Measurements from ENCODE around the gene EPAS1. TPM values are rescaled to one million over a fixed set of nuclear protein-coding genes. Genes with fewer than 3 reads are reported as not detected.
A peak's percentile ranks its signal among the peaks of the same experiment; 100 is the strongest.

The EPAS1 gene
- total and polyA plus RNA-seq, 12 donors = 112 to 415 (median 201) TPM

- Histone ChIP-seq H3K9me3 (no peaks in the 10 kb centered on the region), H3K4me3 (peak overlapping the region; percentile 51 to 96 (median 90)), H3K4me1 (peaks cover 0 to 38% (median 14%) of the 10 kb centered on the region in 9 donors), H3K27me3 (peaks cover 0 to 24% (median 0%) of the 10 kb centered on the region in 7 donors), H3K36me3 (no peaks in the 10 kb centered on the region), H3K27ac (peak overlapping the region; percentile 91 to 100 (median 98))
- ATAC-seq (peak in 6 of 8 donors; percentile 2 to 7 (median 4)), DNase-seq (peak; percentile 58 to 63)
- intact Hi-C loops (cut with DNase I) = loop anchor here in 9 of 10 donors (2.0 to 10.0 kb wide), 11 partner anchors 20 to 284 kb away; no protein-coding TSS in a partner anchor
- TF ChIP-seq CTCF (IDR thresholded peaks at IDR 0.05) = peak in 1 of 9 donors; percentile 6
- WGBS, 2 donors = 24 to 32% methylated on average over 28 of the region's 28 CpGs
Measured at GRCh38 chr2:46296216-46296839, 879 bp upstream of the EPAS1 start.

- Histone ChIP-seq H3K4me3 (peak overlapping the region; percentile 75 to 96 (median 90)), H3K36me3 (no peaks in the 10 kb centered on the region), H3K4me1 (peaks cover 0 to 51% (median 25%) of the 10 kb centered on the region in 9 donors), H3K9me3 (no peaks in the 10 kb centered on the region), H3K27ac (peak overlapping the region; percentile 95 to 100 (median 98)), H3K27me3 (peaks cover 0 to 24% (median 0%) of the 10 kb centered on the region in 7 donors)
- peak in 2 of 9 donors; percentile 21 to 23 for TF ChIP-seq CTCF (IDR thresholded peaks at IDR 0.05)
- DNase-seq (peak; percentile 70 to 78), ATAC-seq (peak; percentile 10 to 44 (median 40))
- 0 to 1% methylated on average over 64 to 65 of the region's 65 CpGs for WGBS, 2 donors
- intact Hi-C loops (cut with DNase I) = loop anchor here in 9 of 10 donors (1.0 to 10.0 kb wide), 13 partner anchors 21 to 285 kb away; no protein-coding TSS in a partner anchor
Measured at GRCh38 chr2:46297546-46298271, 502 bp downstream of the EPAS1 start.

GRCh38 chr2:46298272-46298521, 990 bp downstream of the EPAS1 start:
- Histone ChIP-seq H3K36me3 (no peaks in the 10 kb centered on the region), H3K9me3 (no peaks in the 10 kb centered on the region), H3K4me1 (peaks cover 2 to 56% (median 30%) of the 10 kb centered on the region in 9 donors), H3K27me3 (peaks cover 0 to 24% (median 0%) of the 10 kb centered on the region in 7 donors), H3K27ac (peak overlapping the region; percentile 95 to 100 (median 98)), H3K4me3 (peak overlapping the region; percentile 75 to 96 (median 90))
- peak in 4 of 8 donors; percentile 0 to 7 (median 3) for ATAC-seq
- DNase-seq = no peak
- intact Hi-C loops (cut with DNase I) = loop anchor here in 9 of 10 donors (2.0 to 10.0 kb wide), 11 partner anchors 39 to 286 kb away; no protein-coding TSS in a partner anchor
- TF ChIP-seq CTCF (IDR thresholded peaks at IDR 0.05) = no peak
- WGBS, 2 donors = 0 to 1% methylated on average over 19 of the region's 19 CpGs

- H3K4me1 ChIP-seq = peaks cover 6 to 61% (median 36%) of the 10 kb centered on the region in 9 donors
- H3K27ac ChIP-seq = peak overlapping the region; percentile 95 to 100 (median 98)
- WGBS, 2 donors = 0% methylated on average over 66 to 71 of the region's 71 CpGs
- peak overlapping the region; percentile 75 to 96 (median 90) for H3K4me3 ChIP-seq
- no peaks in the 10 kb centered on the region for H3K9me3 ChIP-seq
- H3K27me3 ChIP-seq = peaks cover 0 to 24% (median 0%) of the 10 kb centered on the region in 7 donors
- no peaks in the 10 kb centered on the region for H3K36me3 ChIP-seq
- DNase-seq = peak; percentile 77
- peak; percentile 12 to 59 (median 34) for ATAC-seq
- TF ChIP-seq CTCF (IDR thresholded peaks at IDR 0.05) = peak in 7 of 9 donors; percentile 6 to 46 (median 31)
- intact Hi-C loops (cut with DNase I) = loop anchor here in 9 of 10 donors (1.0 to 10.0 kb wide), 12 partner anchors 39 to 286 kb away; no protein-coding TSS in a partner anchor
Measured at GRCh38 chr2:46298522-46299353, 1.5 kb downstream of the EPAS1 start.

All from heart right ventricle (tissue), 16 donors.